PC-9 (cell line): ENCODE results near the gene ERC1.

Experiments
- EZH2 ChIP-seq: fragments of 200-600 bp; sonication (generic); IDR thresholded peaks from 2 replicates; pipeline ENCODE4 v1.8.0; 2017; ENCODE audit warnings: antibody characterized with exemption, low read depth
- TF ChIP-seq, protein P1 (sequence below): fragments of 200-600 bp; sonication (generic); conservative IDR thresholded peaks from 2 replicates; pipeline ENCODE4 v1.6.1; 2017; ENCODE audit warnings: mixed run types, antibody characterized with exemption, mild to moderate bottlenecking, moderate library complexity

DNA sequence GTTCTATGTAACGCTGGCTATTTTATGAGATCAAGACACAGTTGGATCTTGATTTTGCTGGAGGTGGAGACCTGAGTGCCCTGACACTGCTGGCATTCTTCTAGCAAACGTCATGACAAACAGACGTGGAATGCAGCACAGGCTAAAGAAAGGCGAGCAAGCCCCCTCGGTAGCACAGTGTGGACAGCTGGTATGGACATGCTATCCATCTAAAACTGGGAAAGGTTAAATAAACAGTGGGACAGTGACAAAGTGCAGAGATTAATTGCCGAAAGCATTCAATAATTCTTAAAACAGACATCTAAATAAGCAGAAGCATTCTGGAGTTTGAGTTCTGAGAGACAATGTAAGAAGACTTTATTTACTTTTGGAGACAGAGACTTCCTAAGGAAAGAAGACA, 366.1 kb downstream of the ERC1 start:
- TF ChIP-seq, protein P1, sequence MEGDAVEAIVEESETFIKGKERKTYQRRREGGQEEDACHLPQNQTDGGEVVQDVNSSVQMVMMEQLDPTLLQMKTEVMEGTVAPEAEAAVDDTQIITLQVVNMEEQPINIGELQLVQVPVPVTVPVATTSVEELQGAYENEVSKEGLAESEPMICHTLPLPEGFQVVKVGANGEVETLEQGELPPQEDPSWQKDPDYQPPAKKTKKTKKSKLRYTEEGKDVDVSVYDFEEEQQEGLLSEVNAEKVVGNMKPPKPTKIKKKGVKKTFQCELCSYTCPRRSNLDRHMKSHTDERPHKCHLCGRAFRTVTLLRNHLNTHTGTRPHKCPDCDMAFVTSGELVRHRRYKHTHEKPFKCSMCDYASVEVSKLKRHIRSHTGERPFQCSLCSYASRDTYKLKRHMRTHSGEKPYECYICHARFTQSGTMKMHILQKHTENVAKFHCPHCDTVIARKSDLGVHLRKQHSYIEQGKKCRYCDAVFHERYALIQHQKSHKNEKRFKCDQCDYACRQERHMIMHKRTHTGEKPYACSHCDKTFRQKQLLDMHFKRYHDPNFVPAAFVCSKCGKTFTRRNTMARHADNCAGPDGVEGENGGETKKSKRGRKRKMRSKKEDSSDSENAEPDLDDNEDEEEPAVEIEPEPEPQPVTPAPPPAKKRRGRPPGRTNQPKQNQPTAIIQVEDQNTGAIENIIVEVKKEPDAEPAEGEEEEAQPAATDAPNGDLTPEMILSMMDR = no peak
- no peak for TF ChIP-seq EZH2
